GM12878 (cell line): Measurements from ENCODE around the gene HAPSTR1.

ENCODE experiments used
- CEBPB ChIP-seq, 2 experiments: fragments of 150-350 bp in 1 of 2; IDR thresholded peaks; 2 replicates each; pipeline ENCODE4 v1.6.1; 2012 to 2014; ENCODE audit warnings: low read depth in 2 of 2, low read length in 2 of 2, borderline replicate concordance in 1 of 2, inconsistent platforms in 1 of 2
- EZH2 ChIP-seq: IDR thresholded peaks from 2 replicates; pipeline ENCODE4 v1.6.1; 2012; ENCODE audit warnings: low read depth, mild to moderate bottlenecking, control low read depth, inconsistent platforms, low read length, borderline replicate concordance; ENCODE audit not compliant: control insufficient read depth
- TF ChIP-seq, protein P1 (sequence below): IDR thresholded peaks from 2 replicates; pipeline ENCODE4 v1.6.1; 2012; ENCODE audit warnings: mild to moderate bottlenecking, low read depth, low read length

DNA sequence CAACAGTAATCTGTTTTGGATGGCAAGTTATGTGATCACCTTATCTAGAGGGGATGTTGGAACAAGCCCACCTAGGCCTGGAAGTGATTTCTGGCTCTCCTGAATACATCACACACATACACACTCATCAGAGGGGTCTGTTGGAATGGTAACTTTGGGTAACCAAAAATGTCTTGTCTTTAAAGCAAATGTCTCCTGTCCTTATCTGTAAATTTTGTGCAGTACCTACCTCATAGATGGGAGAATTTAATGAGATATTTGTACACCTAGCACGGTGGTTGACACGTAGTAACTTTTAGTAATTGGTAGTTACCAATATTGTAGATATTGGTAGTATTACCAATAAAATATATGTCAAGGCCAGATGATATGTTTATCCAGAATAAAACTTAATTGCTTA lies 24.7 kb downstream of the HAPSTR1 start:
- no peak for TF ChIP-seq CEBPB (IDR thresholded peaks at IDR 0.05; ENCODE audit: borderline replicate concordance in 1 of 2, low read depth in 2 of 2, low read length in 2 of 2)
- TF ChIP-seq EZH2: no peak
- TF ChIP-seq, protein P1, sequence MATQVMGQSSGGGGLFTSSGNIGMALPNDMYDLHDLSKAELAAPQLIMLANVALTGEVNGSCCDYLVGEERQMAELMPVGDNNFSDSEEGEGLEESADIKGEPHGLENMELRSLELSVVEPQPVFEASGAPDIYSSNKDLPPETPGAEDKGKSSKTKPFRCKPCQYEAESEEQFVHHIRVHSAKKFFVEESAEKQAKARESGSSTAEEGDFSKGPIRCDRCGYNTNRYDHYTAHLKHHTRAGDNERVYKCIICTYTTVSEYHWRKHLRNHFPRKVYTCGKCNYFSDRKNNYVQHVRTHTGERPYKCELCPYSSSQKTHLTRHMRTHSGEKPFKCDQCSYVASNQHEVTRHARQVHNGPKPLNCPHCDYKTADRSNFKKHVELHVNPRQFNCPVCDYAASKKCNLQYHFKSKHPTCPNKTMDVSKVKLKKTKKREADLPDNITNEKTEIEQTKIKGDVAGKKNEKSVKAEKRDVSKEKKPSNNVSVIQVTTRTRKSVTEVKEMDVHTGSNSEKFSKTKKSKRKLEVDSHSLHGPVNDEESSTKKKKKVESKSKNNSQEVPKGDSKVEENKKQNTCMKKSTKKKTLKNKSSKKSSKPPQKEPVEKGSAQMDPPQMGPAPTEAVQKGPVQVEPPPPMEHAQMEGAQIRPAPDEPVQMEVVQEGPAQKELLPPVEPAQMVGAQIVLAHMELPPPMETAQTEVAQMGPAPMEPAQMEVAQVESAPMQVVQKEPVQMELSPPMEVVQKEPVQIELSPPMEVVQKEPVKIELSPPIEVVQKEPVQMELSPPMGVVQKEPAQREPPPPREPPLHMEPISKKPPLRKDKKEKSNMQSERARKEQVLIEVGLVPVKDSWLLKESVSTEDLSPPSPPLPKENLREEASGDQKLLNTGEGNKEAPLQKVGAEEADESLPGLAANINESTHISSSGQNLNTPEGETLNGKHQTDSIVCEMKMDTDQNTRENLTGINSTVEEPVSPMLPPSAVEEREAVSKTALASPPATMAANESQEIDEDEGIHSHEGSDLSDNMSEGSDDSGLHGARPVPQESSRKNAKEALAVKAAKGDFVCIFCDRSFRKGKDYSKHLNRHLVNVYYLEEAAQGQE: no peak
